GM19438 (cell line): Measurements from ENCODE around the gene HSPB6.

ENCODE experiments used
- ATAC-seq: cut with Tn5 transposase; IDR thresholded peaks from one replicate; pipeline ENCODE4 v1.9.1; 2021; ENCODE audit warnings: low read depth; ENCODE audit not compliant: unreplicated experiment

The HSPB6 gene

GRCh38 chr19:35748106-35749020 is 8.5 kb downstream of the HSPB6 start, which contains the start of gene LIN37:
Gene LIN37 (plus strand): TSS chr19:35748576. CDS start chr19:35748725, 149 bp downstream.
- ATAC-seq, result peak; percentile 65

- ATAC-seq, result no peak
These were observed 10.3 kb downstream of the HSPB6 start for GRCh38 chr19:35746531-35746930.

DNA sequence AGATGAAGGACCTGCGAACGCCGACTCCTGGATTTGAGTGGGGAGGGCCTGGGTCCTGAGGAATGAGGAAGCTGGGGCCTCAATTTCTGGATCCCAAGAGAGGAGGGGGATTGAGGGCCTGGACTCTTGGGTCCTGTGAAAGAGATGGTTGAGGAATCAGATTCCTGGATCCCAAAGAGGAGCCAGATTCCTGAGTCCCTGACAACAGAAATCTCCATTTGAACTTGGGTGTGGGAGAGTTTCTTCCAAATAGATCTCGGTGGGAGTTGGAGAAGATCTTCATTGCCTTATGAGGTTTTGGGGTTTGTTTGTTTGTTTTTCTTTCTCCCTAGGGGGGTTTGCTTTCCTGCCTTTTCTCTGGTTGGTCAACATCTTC is 10.8 kb downstream of the HSPB6 start:
- no peak for ATAC-seq

- peak; percentile 36 for ATAC-seq
These were observed 11.3 kb downstream of the HSPB6 start, which contains the start of the genes PSENEN and U2AF1L4 for GRCh38 chr19:35745328-35746086. Gene PSENEN (plus strand): TSS chr19:35745651. CDS start chr19:35745931, 280 bp downstream. Gene U2AF1L4 (minus strand): TSS chr19:35745418. CDS start chr19:35745391, 27 bp downstream.

GRCh38 chr19:35744430-35745327 is 12.2 kb downstream of the HSPB6 start:
- peak; percentile 36 for ATAC-seq

- no peak for ATAC-seq
These were observed 13.0 kb downstream of the HSPB6 start for GRCh38 chr19:35743640-35744429.

DNA sequence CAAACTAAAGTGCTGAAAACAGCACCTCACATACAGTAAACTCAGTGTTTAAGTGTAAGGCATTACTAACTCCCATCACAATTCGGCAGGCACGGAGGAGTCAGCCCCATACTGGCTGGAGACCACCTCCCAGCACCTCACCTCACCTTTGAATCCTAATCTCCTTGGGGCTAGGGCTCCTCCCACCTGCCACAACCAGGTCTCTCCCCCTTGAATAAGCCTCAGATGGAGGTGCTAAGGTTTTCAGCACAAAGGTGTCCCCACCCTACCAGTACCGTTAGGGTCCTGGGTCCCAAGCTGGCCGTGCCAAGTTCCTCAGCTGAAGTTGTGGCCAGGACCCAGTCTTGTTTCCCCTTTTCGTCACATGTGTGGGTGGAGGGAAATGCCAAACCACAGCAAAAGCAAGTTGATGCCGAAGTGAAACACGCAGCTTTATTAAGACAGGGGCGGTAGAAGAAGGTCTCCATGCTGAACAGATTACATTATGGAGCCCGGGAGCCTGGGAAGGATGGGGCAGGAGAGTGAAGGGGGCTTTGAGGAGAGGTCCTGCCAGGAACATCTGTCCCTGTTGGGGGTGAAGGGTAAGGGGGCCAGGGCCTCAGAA is 14.6 kb downstream of the HSPB6 start, which contains the start of gene IGFLR1:
TSS of gene IGFLR1 (minus strand) at position 332 of the 604 bp plus-strand sequence. CDS start 1,272 bp downstream, outside the sequence.
- no peak for ATAC-seq

DNA sequence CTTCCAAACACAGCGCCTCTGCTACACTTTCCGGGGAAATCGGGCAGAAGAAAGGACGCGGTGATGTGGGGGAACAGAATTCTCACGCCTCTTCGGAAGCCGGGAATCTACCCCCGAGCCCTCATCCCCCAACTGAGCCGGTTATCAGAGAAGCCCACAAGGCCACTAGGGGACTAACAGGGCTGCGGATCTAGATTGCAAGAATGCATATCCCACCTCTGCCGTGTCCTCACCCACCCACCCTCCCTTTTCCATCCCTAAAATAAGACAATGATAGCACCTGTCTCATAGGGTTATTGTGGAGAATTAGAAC is 15.7 kb downstream of the HSPB6 start:
- ATAC-seq, result no peak

- ATAC-seq, result peak; percentile 52
These were observed 16.2 kb downstream of the HSPB6 start for GRCh38 chr19:35740423-35741202.

DNA sequence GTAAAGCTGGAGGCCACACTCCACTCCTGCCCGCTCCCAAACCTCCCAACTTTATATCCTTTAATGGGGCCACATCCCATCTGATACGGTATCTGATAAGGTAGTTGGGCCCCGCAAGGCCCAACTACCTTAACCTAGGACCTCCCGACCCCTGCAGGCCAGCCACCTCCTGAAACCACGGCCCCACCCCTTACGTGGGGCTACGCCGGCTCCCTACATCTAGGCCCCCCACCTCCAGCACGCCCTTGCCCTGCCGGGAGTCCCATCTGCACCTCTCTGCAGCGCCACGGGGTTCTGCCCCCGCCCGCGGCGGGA is 16.8 kb downstream of the HSPB6 start:
- ATAC-seq, result peak; percentile 16

DNA sequence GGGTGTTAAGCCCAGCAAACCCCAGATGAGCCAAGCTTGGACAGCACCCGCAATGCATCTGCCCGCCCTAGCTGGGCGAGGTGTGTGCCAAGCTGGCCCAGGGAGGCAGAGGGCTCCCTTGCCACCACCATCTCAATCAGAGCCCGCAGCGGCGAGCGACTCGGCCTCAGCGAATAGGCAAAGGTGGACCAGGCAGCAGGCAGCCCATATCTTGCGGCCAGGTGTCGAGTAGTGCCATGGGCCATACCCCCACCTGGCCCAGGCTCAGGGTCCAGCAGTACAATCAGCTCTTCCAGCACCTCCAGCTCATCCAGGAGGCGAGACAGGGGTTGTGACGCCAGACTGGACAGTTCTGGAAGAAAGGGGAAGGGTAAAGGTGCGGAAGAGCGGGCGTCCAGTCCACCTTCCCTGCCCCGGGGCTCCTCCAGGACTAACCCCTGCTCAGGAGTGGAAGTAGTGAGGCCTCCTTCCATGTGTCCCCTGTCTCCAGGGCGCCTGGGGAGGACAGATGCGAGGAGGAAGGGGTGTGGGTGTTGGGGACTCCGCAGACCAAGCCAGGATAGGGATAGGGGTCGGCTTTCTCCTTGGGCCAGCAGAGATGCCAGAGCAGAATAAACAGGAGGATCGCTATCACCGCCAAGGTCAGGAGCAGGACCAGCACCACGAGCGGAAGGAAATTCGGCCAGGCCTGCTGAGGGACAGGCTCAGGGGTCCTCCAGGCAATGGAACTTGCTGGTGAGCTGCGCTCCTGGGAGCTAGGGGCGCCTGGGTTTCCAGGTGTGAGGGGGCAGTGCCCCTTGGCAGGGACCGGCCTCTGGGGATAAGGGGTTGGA is 17.3 kb downstream of the HSPB6 start:
- no peak for ATAC-seq

GRCh38 chr19:35738887-35739229 is 18.0 kb downstream of the HSPB6 start:
- no peak for ATAC-seq

GRCh38 chr19:35738021-35738886 is 18.6 kb downstream of the HSPB6 start:
- no peak for ATAC-seq

- no peak for ATAC-seq
These were observed 19.6 kb downstream of the HSPB6 start for GRCh38 chr19:35736913-35737886.

DNA sequence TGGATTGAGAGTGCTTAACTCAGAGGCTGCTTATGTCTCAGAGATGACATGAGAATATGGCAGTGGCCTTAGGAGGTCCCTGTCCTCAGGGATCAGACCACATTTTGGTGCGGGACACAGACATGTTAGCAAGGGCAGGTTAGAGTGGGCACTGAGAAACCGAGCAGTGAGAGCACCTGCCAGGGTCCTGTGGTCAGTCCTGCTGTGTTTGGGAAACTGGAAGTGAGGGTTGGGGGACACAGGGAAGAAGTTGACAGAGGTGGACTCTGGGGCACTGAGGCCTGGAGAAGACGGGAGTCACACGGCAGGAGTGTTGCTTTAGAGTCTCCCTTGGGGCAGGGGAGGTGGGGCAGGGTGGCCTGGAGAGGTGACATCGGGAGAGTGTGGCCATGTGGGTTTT is 21.9 kb downstream of the HSPB6 start:
- ATAC-seq, result no peak

GRCh38 chr19:35734273-35734672 is 22.6 kb downstream of the HSPB6 start:
- ATAC-seq, result no peak
